ENCODE results near the gene EVC.

GRCh38 chr4:5710961-5711478 is at the start of gene EVC:
- TF ChIP-seq CTCF (IDR thresholded peaks at IDR 0.05) (peak in 1 of 4 experiments; percentile 17), POLR2A (IDR thresholded peaks at IDR 0.05) (peak; percentile 55 to 61)
